Measurements from ENCODE around the gene PEPD.
A peak's percentile ranks its signal among the peaks of the same experiment; 100 is the strongest.

PEPD gene

GRCh38 chr19:33388231-33388724 is 133.3 kb downstream of the PEPD start:
- no peak for DNase-seq (ENCODE audit: low read depth in 1 of 2, low spot score in 1 of 2)
- Histone ChIP-seq H3K27ac (replicated peaks) (no peak overlapping the region), H3K4me3 (replicated peaks; ENCODE audit: insufficient read depth, low read length) (no peak overlapping the region), H3K27me3 (ENCODE audit: insufficient read depth, poor library complexity, severe bottlenecking) (no peaks in the 10 kb centered on the region)
- TF ChIP-seq CTCF (IDR thresholded peaks at IDR 0.05; ENCODE audit: insufficient read depth, low read length), result no peak
- TF ChIP-seq SPI1 (IDR thresholded peaks at IDR 0.05; ENCODE audit: borderline replicate concordance, low read depth), result no peak
- no peak for TF ChIP-seq POLR2AphosphoS5 (IDR thresholded peaks at IDR 0.05; ENCODE audit: low read depth)
- TF ChIP-seq GABPA (IDR thresholded peaks at IDR 0.05; ENCODE audit: low read depth), result no peak
- TF ChIP-seq, protein P1, sequence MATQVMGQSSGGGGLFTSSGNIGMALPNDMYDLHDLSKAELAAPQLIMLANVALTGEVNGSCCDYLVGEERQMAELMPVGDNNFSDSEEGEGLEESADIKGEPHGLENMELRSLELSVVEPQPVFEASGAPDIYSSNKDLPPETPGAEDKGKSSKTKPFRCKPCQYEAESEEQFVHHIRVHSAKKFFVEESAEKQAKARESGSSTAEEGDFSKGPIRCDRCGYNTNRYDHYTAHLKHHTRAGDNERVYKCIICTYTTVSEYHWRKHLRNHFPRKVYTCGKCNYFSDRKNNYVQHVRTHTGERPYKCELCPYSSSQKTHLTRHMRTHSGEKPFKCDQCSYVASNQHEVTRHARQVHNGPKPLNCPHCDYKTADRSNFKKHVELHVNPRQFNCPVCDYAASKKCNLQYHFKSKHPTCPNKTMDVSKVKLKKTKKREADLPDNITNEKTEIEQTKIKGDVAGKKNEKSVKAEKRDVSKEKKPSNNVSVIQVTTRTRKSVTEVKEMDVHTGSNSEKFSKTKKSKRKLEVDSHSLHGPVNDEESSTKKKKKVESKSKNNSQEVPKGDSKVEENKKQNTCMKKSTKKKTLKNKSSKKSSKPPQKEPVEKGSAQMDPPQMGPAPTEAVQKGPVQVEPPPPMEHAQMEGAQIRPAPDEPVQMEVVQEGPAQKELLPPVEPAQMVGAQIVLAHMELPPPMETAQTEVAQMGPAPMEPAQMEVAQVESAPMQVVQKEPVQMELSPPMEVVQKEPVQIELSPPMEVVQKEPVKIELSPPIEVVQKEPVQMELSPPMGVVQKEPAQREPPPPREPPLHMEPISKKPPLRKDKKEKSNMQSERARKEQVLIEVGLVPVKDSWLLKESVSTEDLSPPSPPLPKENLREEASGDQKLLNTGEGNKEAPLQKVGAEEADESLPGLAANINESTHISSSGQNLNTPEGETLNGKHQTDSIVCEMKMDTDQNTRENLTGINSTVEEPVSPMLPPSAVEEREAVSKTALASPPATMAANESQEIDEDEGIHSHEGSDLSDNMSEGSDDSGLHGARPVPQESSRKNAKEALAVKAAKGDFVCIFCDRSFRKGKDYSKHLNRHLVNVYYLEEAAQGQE (IDR thresholded peaks at IDR 0.05; ENCODE audit: insufficient replicate concordance, low read depth), result no peak

- no peak overlapping the region for H3K4me3 ChIP-seq (replicated peaks; ENCODE audit: insufficient read depth, low read length)
- H3K27me3 ChIP-seq (ENCODE audit: insufficient read depth, poor library complexity, severe bottlenecking), result no peaks in the 10 kb centered on the region
- H3K27ac ChIP-seq (replicated peaks), result no peak overlapping the region
- TF ChIP-seq SPI1 (IDR thresholded peaks at IDR 0.05; ENCODE audit: borderline replicate concordance, low read depth) (no peak), POLR2AphosphoS5 (IDR thresholded peaks at IDR 0.05; ENCODE audit: low read depth) (no peak), CTCF (IDR thresholded peaks at IDR 0.05; ENCODE audit: insufficient read depth, low read length) (no peak), GABPA (IDR thresholded peaks at IDR 0.05; ENCODE audit: low read depth) (no peak)
- TF ChIP-seq, protein P1 (IDR thresholded peaks at IDR 0.05; ENCODE audit: insufficient replicate concordance, low read depth), result no peak
- no peak for DNase-seq (ENCODE audit: low read depth in 1 of 2, low spot score in 1 of 2)
These were observed 134.0 kb downstream of the PEPD start for GRCh38 chr19:33387351-33388230.

DNA sequence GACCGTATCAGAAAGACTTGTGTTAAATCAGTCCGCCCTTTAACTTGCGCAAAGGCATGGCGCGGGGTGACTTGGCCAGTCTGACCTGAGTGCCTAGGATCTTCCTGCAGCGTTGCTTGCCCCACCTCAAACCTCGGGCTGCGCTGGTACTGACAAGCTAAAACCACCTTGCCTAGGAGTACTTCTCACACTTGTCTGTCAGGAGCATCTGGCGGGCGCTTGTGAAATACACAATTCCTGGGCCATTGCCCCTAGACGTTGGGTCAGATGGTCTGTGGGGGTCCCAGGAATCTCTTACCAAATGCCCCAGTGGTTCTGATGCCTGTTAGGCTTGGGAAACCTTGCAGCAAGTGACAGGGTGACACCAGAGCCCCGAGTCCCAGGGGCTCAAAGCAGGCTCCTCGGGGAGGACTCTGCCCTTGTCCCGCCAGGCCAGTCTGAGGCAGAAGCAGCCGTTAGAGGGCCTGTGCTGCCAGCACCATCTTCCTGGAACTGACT is 135.2 kb downstream of the PEPD start:
- no peak overlapping the region for H3K4me3 ChIP-seq (replicated peaks; ENCODE audit: insufficient read depth, low read length)
- H3K27me3 ChIP-seq (ENCODE audit: insufficient read depth, poor library complexity, severe bottlenecking), result no peaks in the 10 kb centered on the region
- TF ChIP-seq SPI1 (IDR thresholded peaks at IDR 0.05; ENCODE audit: borderline replicate concordance, low read depth) (no peak), CTCF (IDR thresholded peaks at IDR 0.05; ENCODE audit: insufficient read depth, low read length) (no peak), GABPA (IDR thresholded peaks at IDR 0.05; ENCODE audit: low read depth) (no peak), POLR2AphosphoS5 (IDR thresholded peaks at IDR 0.05; ENCODE audit: low read depth) (no peak)
- TF ChIP-seq, protein P1 (IDR thresholded peaks at IDR 0.05; ENCODE audit: insufficient replicate concordance, low read depth), result no peak
- peak in 1 of 2 experiments; percentile 9 for DNase-seq (ENCODE audit: low read depth in 1 of 2, low spot score in 1 of 2)
- no peak overlapping the region for H3K27ac ChIP-seq (replicated peaks)

Measured in HL-60 (cell line).